Activated CD4-positive, CD25-positive, alpha-beta regulatory T cell treated with anti-CD3 and anti-CD28 coated beads, Interleukin-2, amount 50 U/mL, for 16 hours (primary cell): ENCODE data around the gene RTP5.
"Not testable (repeated sequence)": the region's sequence is repeated elsewhere in the genome, so short reads cannot be mapped to it uniquely, and the experiment has no call there.

Experiments used
- DNase-seq: peaks from one replicate; pipeline ENCODE4 v3.0.0-alpha.2; 2020; ENCODE audit warnings: low read depth, low spot score

The RTP5 gene

GRCh38 chr2:241902357-241902991 is 32.9 kb downstream of the RTP5 start:
- no peak for DNase-seq

GRCh38 chr2:241903121-241904010 is 33.8 kb downstream of the RTP5 start:
- DNase-seq = no peak

- no peak for DNase-seq
Measured at GRCh38 chr2:241904011-241904718, 34.6 kb downstream of the RTP5 start.

- no peak for DNase-seq
Measured at GRCh38 chr2:241904791-241905710, 35.5 kb downstream of the RTP5 start.

- DNase-seq = no peak
Measured at GRCh38 chr2:241905716-241906377, 36.3 kb downstream of the RTP5 start.

GRCh38 chr2:241906378-241906770 is 36.8 kb downstream of the RTP5 start:
- not testable (repeated sequence) for DNase-seq

GRCh38 chr2:241906826-241907570 is 37.5 kb downstream of the RTP5 start:
- DNase-seq = no peak

GRCh38 chr2:241907831-241908230 is 38.3 kb downstream of the RTP5 start:
- not testable (repeated sequence) for DNase-seq

GRCh38 chr2:241908686-241909420 is 39.3 kb downstream of the RTP5 start:
- DNase-seq = no peak

GRCh38 chr2:241909769-241910168 is 40.2 kb downstream of the RTP5 start:
- DNase-seq = no peak

GRCh38 chr2:241910604-241911520 is 41.3 kb downstream of the RTP5 start:
- DNase-seq = no peak

- no peak for DNase-seq
Measured at GRCh38 chr2:241911551-241911950, 42.0 kb downstream of the RTP5 start.

GRCh38 chr2:241912021-241912555 is 42.6 kb downstream of the RTP5 start:
- no peak for DNase-seq

- no peak for DNase-seq
Measured at GRCh38 chr2:241913703-241914102, 44.2 kb downstream of the RTP5 start.

GRCh38 chr2:241914542-241914941 is 45.0 kb downstream of the RTP5 start:
- no peak for DNase-seq

- DNase-seq = not testable (repeated sequence)
Measured at GRCh38 chr2:241921631-241922030, 52.1 kb downstream of the RTP5 start.

- DNase-seq = no peak
Measured at GRCh38 chr2:241922411-241922810, 52.9 kb downstream of the RTP5 start.
